ENCODE data around the gene PTGDS.
"Not testable (repeated sequence)": the region's sequence is repeated elsewhere in the genome, so short reads cannot be mapped to it uniquely, and the experiment has no call there.

The PTGDS gene

GRCh38 chr9:137000177-137000930 lies 23.1 kb downstream of the PTGDS start:
- Histone ChIP-seq H3K36me3 (ENCODE audit: control insufficient read depth, insufficient read depth, low read length) (no peaks in the 10 kb centered on the region), H3K27me3 (replicated peaks; ENCODE audit: control insufficient read depth, insufficient read depth, low read length) (no peaks in the 10 kb centered on the region; the same call in 1 of the 2 replicates), H3K4me3 (replicated peaks; ENCODE audit: low read depth, low read length) (no peak overlapping the region)
- no peak for TF ChIP-seq CTCF (IDR thresholded peaks at IDR 0.05; ENCODE audit: insufficient read depth, low read length, poor library complexity, severe bottlenecking)
- DNase-seq (ENCODE audit: extremely low read depth, insufficient read length), result peak; percentile 69

GRCh38 chr9:137001857-137002645 lies 24.7 kb downstream of the PTGDS start:
- Histone ChIP-seq H3K36me3 (ENCODE audit: control insufficient read depth, insufficient read depth, low read length) (no peaks in the 10 kb centered on the region), H3K27me3 (replicated peaks; ENCODE audit: control insufficient read depth, insufficient read depth, low read length) (no peaks in the 10 kb centered on the region; the same call in 1 of the 2 replicates), H3K4me3 (replicated peaks; ENCODE audit: low read depth, low read length) (no peak overlapping the region)
- no peak for TF ChIP-seq CTCF (IDR thresholded peaks at IDR 0.05; ENCODE audit: insufficient read depth, low read length, poor library complexity, severe bottlenecking)
- DNase-seq (ENCODE audit: extremely low read depth, insufficient read length), result no peak

- Histone ChIP-seq H3K27me3 (replicated peaks; ENCODE audit: control insufficient read depth, insufficient read depth, low read length) (no peaks in the 10 kb centered on the region; the same call in 1 of the 2 replicates), H3K4me3 (replicated peaks; ENCODE audit: low read depth, low read length) (no peak overlapping the region), H3K36me3 (ENCODE audit: control insufficient read depth, insufficient read depth, low read length) (no peaks in the 10 kb centered on the region)
- DNase-seq (ENCODE audit: extremely low read depth, insufficient read length), result no peak
- TF ChIP-seq CTCF (IDR thresholded peaks at IDR 0.05; ENCODE audit: insufficient read depth, low read length, poor library complexity, severe bottlenecking), result no peak
Measured at GRCh38 chr9:137002646-137003041, 25.3 kb downstream of the PTGDS start.

- not testable (repeated sequence) for H3K27me3 ChIP-seq (replicated peaks; ENCODE audit: control insufficient read depth, insufficient read depth, low read length); H3K4me3 ChIP-seq (replicated peaks; ENCODE audit: low read depth, low read length); H3K36me3 ChIP-seq (ENCODE audit: control insufficient read depth, insufficient read depth, low read length); DNase-seq (ENCODE audit: extremely low read depth, insufficient read length)
- TF ChIP-seq CTCF (IDR thresholded peaks at IDR 0.05; ENCODE audit: insufficient read depth, low read length, poor library complexity, severe bottlenecking), result peak; percentile 37
Measured at GRCh38 chr9:137004285-137004684, 27.0 kb downstream of the PTGDS start.

GRCh38 chr9:137006116-137007003 lies 29.1 kb downstream of the PTGDS start:
- Histone ChIP-seq H3K27me3 (replicated peaks; ENCODE audit: control insufficient read depth, insufficient read depth, low read length) (no peaks in the 10 kb centered on the region; the same call in 1 of the 2 replicates), H3K36me3 (ENCODE audit: control insufficient read depth, insufficient read depth, low read length) (no peaks in the 10 kb centered on the region), H3K4me3 (replicated peaks; ENCODE audit: low read depth, low read length) (no peak overlapping the region)
- no peak for TF ChIP-seq CTCF (IDR thresholded peaks at IDR 0.05; ENCODE audit: insufficient read depth, low read length, poor library complexity, severe bottlenecking)
- DNase-seq (ENCODE audit: extremely low read depth, insufficient read length), result no peak

Measured in GM06990 (cell line).